ENCODE results near the gene GINM1. TPM values are rescaled to one million over a fixed set of nuclear protein-coding genes. Genes with fewer than 3 reads are reported as not detected.

Gene GINM1
- total and polyA plus RNA-seq, 7 experiments from 2014 or later = 14.4 to 27.3 (median 20.7) TPM

- peaks cover 0 to 11% of the 10 kb centered on the region in 2 donors for H3K4me1 ChIP-seq (ENCODE audit: control insufficient read depth in 2 of 2, insufficient read depth in 2 of 2, low read length in 2 of 2)
- CTCF ChIA-PET = no interaction called here
- H3K27ac Mint-ChIP-seq = peak overlapping the region in 8 of 9 donors; percentile 0 to 83 (median 68)
Observed at GRCh38 chr6:149608381-149608982, 42.3 kb downstream of the GINM1 start.

DNA sequence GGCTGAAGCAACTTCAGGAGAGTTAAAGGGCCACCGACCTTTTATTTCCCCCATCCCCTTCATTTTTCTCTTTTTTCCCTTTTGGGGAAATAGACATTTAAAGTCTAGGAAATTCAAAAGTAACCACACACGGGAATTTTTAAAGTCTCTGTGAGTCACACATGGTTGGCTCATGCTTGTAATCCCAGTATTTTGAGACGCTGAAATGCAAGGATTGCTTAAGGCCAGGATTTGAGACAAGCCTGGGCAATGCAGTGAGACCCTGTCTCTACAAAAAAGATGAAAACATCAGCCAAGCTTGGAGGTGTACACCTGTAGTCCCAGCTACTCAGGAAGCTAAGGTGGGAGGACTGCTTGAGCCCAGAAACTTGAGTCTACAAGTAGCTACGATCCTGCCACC lies 48.2 kb downstream of the GINM1 start:
- CTCF ChIA-PET = no interaction called here
- H3K27ac ChIP-seq (ENCODE audit: low read depth, low read length) = no peak overlapping the region
- Mint-ChIP-seq H3K27ac (no peak overlapping the region), H3K4me1 (peaks cover 8 to 21% (median 10%) of the 10 kb centered on the region in 7 donors), H3K36me3 (peaks cover 0 to 62% (median 38%) of the 10 kb centered on the region in 5 donors), H3K4me3 (no peak overlapping the region), H3K27me3 (no peaks in the 10 kb centered on the region), H3K9me3 (peaks cover 0 to 9% (median 4%) of the 10 kb centered on the region in 11 donors)
- H3K36me3 ChIP-seq (ENCODE audit: control insufficient read depth in 2 of 3, insufficient read depth in 3 of 3, low read length in 3 of 3) = peaks cover 0 to 15% (median 0%) of the 10 kb centered on the region in 3 experiments
- no peak overlapping the region for H3K4me3 ChIP-seq (ENCODE audit: low read length)
- H3K4me1 ChIP-seq (ENCODE audit: control insufficient read depth in 2 of 2, insufficient read depth in 2 of 2, low read length in 2 of 2) = no peaks in the 10 kb centered on the region
- no peak for ATAC-seq
- no peaks in the 10 kb centered on the region for H3K27me3 ChIP-seq (ENCODE audit: control insufficient read depth in 2 of 2, insufficient read depth in 2 of 2, low read length in 2 of 2)
- POLR2A ChIA-PET = no interaction called here
- no peak for DNase-seq
- intact Hi-C loops (cut with micrococcal nuclease) = no loop called here
- H3K9me3 ChIP-seq (ENCODE audit: control insufficient read depth in 2 of 3, low read length in 3 of 3) = no peaks in the 10 kb centered on the region

More at GRCh38 chr6:149608381-149608982, 42.3 kb downstream of the GINM1 start:
- no peaks in the 10 kb centered on the region for H3K27me3 Mint-ChIP-seq
- ATAC-seq (no peak), DNase-seq (no peak)
- no peaks in the 10 kb centered on the region for H3K27me3 ChIP-seq (ENCODE audit: control insufficient read depth in 2 of 2, insufficient read depth in 2 of 2, low read length in 2 of 2)
- intact Hi-C loops (cut with micrococcal nuclease) = no loop called here
- H3K9me3 Mint-ChIP-seq = peaks cover 0 to 8% (median 1%) of the 10 kb centered on the region in 11 donors
- POLR2A ChIA-PET = no interaction called here
- H3K4me3 ChIP-seq (ENCODE audit: low read length) = no peak overlapping the region
- H3K36me3 ChIP-seq (ENCODE audit: control insufficient read depth in 2 of 3, insufficient read depth in 3 of 3, low read length in 3 of 3) = peaks cover 0 to 6% (median 0%) of the 10 kb centered on the region in 3 experiments
- H3K4me1 Mint-ChIP-seq = peaks cover 10 to 30% (median 21%) of the 10 kb centered on the region in 7 donors
- H3K4me3 Mint-ChIP-seq = peak overlapping the region in 8 of 10 donors; percentile 34 to 68 (median 60)
- H3K27ac ChIP-seq (ENCODE audit: low read depth, low read length) = no peak overlapping the region
- peaks cover 3 to 28% (median 22%) of the 10 kb centered on the region in 5 donors for H3K36me3 Mint-ChIP-seq
- H3K9me3 ChIP-seq (ENCODE audit: control insufficient read depth in 2 of 3, low read length in 3 of 3) = no peaks in the 10 kb centered on the region

DNA sequence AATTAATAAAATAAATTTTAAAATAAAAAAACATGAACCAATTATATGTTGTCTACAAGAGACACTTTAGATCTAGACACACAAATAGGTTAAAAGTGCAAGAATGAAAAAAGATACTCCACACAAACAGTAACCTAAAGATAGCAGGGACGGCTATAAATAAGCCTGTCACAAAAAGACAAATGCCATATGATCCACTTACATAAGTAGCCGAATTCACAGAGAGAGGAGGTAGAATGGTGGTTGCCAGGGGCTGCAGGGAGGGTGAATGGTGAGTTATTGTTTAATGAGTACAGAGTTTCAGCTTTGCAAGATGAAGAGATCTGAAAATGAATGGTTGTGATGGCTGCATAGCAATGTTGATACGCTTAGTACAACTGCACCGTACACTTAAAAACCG lies 49.6 kb downstream of the GINM1 start:
- H3K27ac Mint-ChIP-seq = no peak overlapping the region
- no peaks in the 10 kb centered on the region for H3K27me3 Mint-ChIP-seq
- H3K36me3 Mint-ChIP-seq = peaks cover 3 to 69% (median 47%) of the 10 kb centered on the region in 5 donors
- ATAC-seq (no peak), DNase-seq (no peak)
- Histone ChIP-seq H3K4me3 (ENCODE audit: low read length) (no peak overlapping the region), H3K36me3 (ENCODE audit: control insufficient read depth in 2 of 3, insufficient read depth in 3 of 3, low read length in 3 of 3) (peaks cover 0 to 15% (median 0%) of the 10 kb centered on the region in 3 experiments), H3K9me3 (ENCODE audit: control insufficient read depth in 2 of 3, low read length in 3 of 3) (no peaks in the 10 kb centered on the region), H3K4me1 (ENCODE audit: control insufficient read depth in 2 of 2, insufficient read depth in 2 of 2, low read length in 2 of 2) (no peaks in the 10 kb centered on the region), H3K27me3 (ENCODE audit: control insufficient read depth in 2 of 2, insufficient read depth in 2 of 2, low read length in 2 of 2) (no peaks in the 10 kb centered on the region), H3K27ac (ENCODE audit: low read depth, low read length) (no peak overlapping the region)
- peaks cover 0 to 9% (median 4%) of the 10 kb centered on the region in 11 donors for H3K9me3 Mint-ChIP-seq
- no peak overlapping the region for H3K4me3 Mint-ChIP-seq
- ChIA-PET POLR2A (no interaction called here), CTCF (no interaction called here)
- H3K4me1 Mint-ChIP-seq = peaks cover 0 to 11% (median 4%) of the 10 kb centered on the region in 7 donors
- intact Hi-C loops (cut with micrococcal nuclease) = no loop called here

DNA sequence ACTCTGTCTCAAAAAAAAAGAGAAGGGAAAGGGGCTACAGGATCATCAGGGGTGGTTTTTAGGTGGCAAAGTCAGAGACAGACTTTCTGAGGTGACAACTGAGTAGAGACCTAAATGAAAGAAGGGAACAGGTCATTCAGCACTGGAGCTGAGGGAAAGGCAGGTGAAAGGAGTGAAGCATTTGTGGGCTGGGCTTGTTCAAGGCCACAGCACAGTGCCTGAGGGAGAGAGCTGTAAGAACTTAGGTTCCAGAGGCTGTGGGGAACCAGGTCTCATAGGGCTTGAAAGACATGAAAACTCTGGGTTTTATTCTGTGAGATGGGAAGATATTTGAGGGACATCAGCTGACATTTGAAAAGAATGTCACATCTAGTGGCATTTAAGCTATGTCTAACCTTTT lies 61.5 kb downstream of the GINM1 start:
- ChIA-PET POLR2A (interaction anchor here (0.6 kb wide), 1 partner anchor 56 kb away, joined by 3 read pairs; no protein-coding TSS in a partner anchor), CTCF (no interaction called here)
- peaks cover 0 to 22% (median 0%) of the 10 kb centered on the region in 7 donors for H3K4me1 Mint-ChIP-seq
- no peak overlapping the region for H3K4me3 Mint-ChIP-seq
- no peaks in the 10 kb centered on the region for H3K27me3 ChIP-seq (ENCODE audit: control insufficient read depth in 2 of 2, insufficient read depth in 2 of 2, low read length in 2 of 2)
- no peak overlapping the region for H3K27ac ChIP-seq (ENCODE audit: low read depth, low read length)
- DNase-seq (no peak), ATAC-seq (no peak)
- H3K4me3 ChIP-seq (ENCODE audit: low read length) = no peak overlapping the region
- no peaks in the 10 kb centered on the region for H3K9me3 Mint-ChIP-seq
- H3K36me3 ChIP-seq (ENCODE audit: control insufficient read depth in 2 of 3, insufficient read depth in 3 of 3, low read length in 3 of 3) = peaks cover 0 to 25% (median 0%) of the 10 kb centered on the region in 3 experiments
- H3K36me3 Mint-ChIP-seq = peaks cover 4 to 45% (median 25%) of the 10 kb centered on the region in 5 donors
- intact Hi-C loops (cut with micrococcal nuclease) = no loop called here
- H3K27me3 Mint-ChIP-seq = no peaks in the 10 kb centered on the region
- H3K9me3 ChIP-seq (ENCODE audit: control insufficient read depth in 2 of 3, low read length in 3 of 3) = no peaks in the 10 kb centered on the region
- peak overlapping the region in 5 of 9 donors; percentile 7 to 36 (median 15) for H3K27ac Mint-ChIP-seq
- no peaks in the 10 kb centered on the region for H3K4me1 ChIP-seq (ENCODE audit: control insufficient read depth in 2 of 2, insufficient read depth in 2 of 2, low read length in 2 of 2)

DNA sequence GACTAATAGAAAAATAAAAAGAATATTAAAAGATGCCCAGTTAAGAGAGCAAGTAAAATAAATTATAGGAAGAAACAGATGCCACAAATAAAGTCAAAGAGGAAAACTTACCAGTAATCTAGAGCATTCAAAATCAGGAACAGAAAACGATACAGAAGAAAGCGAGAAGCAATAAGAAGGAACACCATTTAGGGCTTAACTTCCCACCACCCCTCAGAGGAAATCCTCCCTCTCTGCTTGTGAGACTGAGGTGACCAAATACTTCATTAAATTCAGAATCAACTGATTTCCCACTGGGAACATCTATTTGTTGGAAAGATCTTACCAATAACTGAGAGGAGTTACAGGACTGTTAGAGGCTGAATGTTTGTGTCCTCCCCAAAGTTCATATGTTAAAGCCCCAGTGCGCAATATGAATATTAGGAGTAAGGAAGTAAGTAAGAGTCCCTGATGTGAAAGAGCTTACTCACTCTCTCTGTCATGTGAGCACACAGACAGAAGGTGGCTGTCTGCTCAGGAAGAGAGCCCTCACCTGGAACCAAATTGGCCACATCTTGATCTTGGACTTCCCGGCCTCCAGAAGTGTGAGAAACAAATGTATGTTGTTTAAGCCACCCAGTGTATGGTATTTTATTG lies 62.8 kb downstream of the GINM1 start:
- no peaks in the 10 kb centered on the region for H3K27me3 Mint-ChIP-seq
- CTCF ChIA-PET = no interaction called here
- H3K4me3 Mint-ChIP-seq = no peak overlapping the region
- DNase-seq (no peak), ATAC-seq (peak; percentile 56)
- no peaks in the 10 kb centered on the region for H3K4me1 ChIP-seq (ENCODE audit: control insufficient read depth in 2 of 2, insufficient read depth in 2 of 2, low read length in 2 of 2)
- peaks cover 0 to 22% (median 0%) of the 10 kb centered on the region in 7 donors for H3K4me1 Mint-ChIP-seq
- H3K36me3 ChIP-seq (ENCODE audit: control insufficient read depth in 2 of 3, insufficient read depth in 3 of 3, low read length in 3 of 3) = peaks cover 0 to 18% (median 0%) of the 10 kb centered on the region in 3 experiments
- H3K9me3 ChIP-seq (ENCODE audit: control insufficient read depth in 2 of 3, low read length in 3 of 3) = no peaks in the 10 kb centered on the region
- peaks cover 4 to 40% (median 21%) of the 10 kb centered on the region in 5 donors for H3K36me3 Mint-ChIP-seq
- POLR2A ChIA-PET = no interaction called here
- H3K4me3 ChIP-seq (ENCODE audit: low read length) = no peak overlapping the region
- no peak overlapping the region for H3K27ac ChIP-seq (ENCODE audit: low read depth, low read length)
- H3K9me3 Mint-ChIP-seq = no peaks in the 10 kb centered on the region
- no peaks in the 10 kb centered on the region for H3K27me3 ChIP-seq (ENCODE audit: control insufficient read depth in 2 of 2, insufficient read depth in 2 of 2, low read length in 2 of 2)
- intact Hi-C loops (cut with micrococcal nuclease) = no loop called here
- H3K27ac Mint-ChIP-seq = peak overlapping the region in 3 of 9 donors; percentile 11 to 48 (median 14)

GRCh38 chr6:149634315-149634714 lies 68.1 kb downstream of the GINM1 start:
- Mint-ChIP-seq H3K4me1 (peaks cover 0 to 7% (median 0%) of the 10 kb centered on the region in 7 donors), H3K27ac (no peak overlapping the region), H3K36me3 (peaks cover 5 to 36% (median 11%) of the 10 kb centered on the region in 5 donors), H3K9me3 (no peaks in the 10 kb centered on the region), H3K4me3 (no peak overlapping the region), H3K27me3 (no peaks in the 10 kb centered on the region)
- ChIA-PET POLR2A (no interaction called here), CTCF (no interaction called here)
- H3K27ac ChIP-seq (ENCODE audit: low read depth, low read length) = no peak overlapping the region
- no peaks in the 10 kb centered on the region for H3K9me3 ChIP-seq (ENCODE audit: control insufficient read depth in 2 of 3, low read length in 3 of 3)
- no peak overlapping the region for H3K4me3 ChIP-seq (ENCODE audit: low read length)
- intact Hi-C loops (cut with micrococcal nuclease) = no loop called here
- no peaks in the 10 kb centered on the region for H3K4me1 ChIP-seq (ENCODE audit: control insufficient read depth in 2 of 2, insufficient read depth in 2 of 2, low read length in 2 of 2)
- H3K27me3 ChIP-seq (ENCODE audit: control insufficient read depth in 2 of 2, insufficient read depth in 2 of 2, low read length in 2 of 2) = no peaks in the 10 kb centered on the region
- peaks cover 0 to 8% (median 0%) of the 10 kb centered on the region in 3 experiments for H3K36me3 ChIP-seq (ENCODE audit: control insufficient read depth in 2 of 3, insufficient read depth in 3 of 3, low read length in 3 of 3)
- no peak for ATAC-seq
- no peak for DNase-seq
